ENCODE measurements around the gene JMJD7.

Gene JMJD7

DNA sequence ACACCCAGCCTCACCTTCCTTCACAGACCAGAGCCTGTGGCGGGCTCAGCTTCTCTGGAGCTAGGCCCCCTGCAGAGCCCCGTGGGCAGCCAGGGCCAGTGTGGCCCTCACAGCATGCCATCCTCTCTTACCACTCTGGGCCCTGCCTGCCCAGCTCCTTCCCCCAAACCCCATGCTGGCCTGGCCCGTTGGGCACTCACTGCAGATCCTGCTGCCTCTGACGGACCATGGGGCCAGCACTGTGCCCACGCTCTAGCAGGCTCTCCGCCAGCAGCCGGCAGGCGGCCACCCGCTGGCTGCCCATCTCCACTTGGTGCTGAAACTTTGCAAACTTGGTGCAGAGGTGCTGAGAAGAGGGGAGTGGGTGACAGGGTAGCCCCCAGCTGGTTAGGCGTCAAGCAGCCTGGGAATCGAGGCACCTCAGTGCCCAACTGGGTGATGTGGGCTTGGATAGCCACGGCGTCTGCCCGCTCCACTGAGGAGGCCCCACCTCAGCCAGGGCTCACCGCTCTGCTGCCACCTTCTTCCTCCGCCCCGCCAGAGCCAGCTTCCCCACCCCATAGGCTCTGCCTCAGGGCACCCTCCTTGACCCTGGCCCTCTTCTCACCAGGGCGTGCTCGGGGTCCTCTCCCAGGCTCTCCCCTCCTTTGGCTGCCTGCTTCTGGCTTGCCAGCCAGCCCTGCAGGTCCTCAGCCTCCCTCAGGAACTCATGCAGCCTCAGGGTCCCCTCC lies 43.4 kb downstream of the JMJD7 start:
- TF ChIP-seq, protein P1, sequence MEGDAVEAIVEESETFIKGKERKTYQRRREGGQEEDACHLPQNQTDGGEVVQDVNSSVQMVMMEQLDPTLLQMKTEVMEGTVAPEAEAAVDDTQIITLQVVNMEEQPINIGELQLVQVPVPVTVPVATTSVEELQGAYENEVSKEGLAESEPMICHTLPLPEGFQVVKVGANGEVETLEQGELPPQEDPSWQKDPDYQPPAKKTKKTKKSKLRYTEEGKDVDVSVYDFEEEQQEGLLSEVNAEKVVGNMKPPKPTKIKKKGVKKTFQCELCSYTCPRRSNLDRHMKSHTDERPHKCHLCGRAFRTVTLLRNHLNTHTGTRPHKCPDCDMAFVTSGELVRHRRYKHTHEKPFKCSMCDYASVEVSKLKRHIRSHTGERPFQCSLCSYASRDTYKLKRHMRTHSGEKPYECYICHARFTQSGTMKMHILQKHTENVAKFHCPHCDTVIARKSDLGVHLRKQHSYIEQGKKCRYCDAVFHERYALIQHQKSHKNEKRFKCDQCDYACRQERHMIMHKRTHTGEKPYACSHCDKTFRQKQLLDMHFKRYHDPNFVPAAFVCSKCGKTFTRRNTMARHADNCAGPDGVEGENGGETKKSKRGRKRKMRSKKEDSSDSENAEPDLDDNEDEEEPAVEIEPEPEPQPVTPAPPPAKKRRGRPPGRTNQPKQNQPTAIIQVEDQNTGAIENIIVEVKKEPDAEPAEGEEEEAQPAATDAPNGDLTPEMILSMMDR (IDR thresholded peaks at IDR 0.05; ENCODE audit: control insufficient read depth, insufficient read depth, low read depth, low read length, missing control alignments), result no peak
- no peak for DNase-seq (ENCODE audit: low read depth)
- no peak overlapping the region for H3K4me3 ChIP-seq (ENCODE audit: control insufficient read depth, low read depth, low read length)

DNA sequence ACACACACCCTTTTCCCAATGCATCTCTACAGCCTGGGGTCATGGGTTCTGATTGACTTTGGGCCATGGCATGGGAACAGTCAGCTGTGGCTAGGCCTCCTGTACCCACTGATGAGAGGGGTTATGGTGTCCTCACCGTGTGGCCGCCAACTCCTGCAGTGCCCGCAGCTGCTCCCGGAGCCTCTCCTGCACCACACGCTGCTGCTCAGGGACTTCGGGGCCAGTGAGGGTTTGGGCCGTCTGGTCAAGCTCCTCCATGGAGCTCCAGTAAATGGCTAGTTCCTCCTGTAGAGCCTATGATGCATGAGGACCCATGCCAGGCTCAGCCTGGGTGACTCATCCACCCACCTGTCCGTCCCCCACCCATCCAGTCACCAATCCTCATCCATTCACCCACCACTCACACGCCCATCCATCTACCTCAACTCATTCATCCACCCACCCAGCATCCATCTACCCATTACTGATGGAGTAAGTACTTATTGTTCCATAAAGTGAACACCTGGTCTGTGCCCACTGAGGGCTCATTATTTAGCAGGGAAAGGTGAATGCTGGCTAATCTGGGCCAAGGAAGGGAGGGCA lies 44.4 kb downstream of the JMJD7 start:
- no peak overlapping the region for H3K4me3 ChIP-seq (ENCODE audit: control insufficient read depth, low read depth, low read length)
- DNase-seq (ENCODE audit: low read depth), result no peak
- TF ChIP-seq, protein P1 (IDR thresholded peaks at IDR 0.05; ENCODE audit: control insufficient read depth, insufficient read depth, low read depth, low read length, missing control alignments), result no peak

DNA sequence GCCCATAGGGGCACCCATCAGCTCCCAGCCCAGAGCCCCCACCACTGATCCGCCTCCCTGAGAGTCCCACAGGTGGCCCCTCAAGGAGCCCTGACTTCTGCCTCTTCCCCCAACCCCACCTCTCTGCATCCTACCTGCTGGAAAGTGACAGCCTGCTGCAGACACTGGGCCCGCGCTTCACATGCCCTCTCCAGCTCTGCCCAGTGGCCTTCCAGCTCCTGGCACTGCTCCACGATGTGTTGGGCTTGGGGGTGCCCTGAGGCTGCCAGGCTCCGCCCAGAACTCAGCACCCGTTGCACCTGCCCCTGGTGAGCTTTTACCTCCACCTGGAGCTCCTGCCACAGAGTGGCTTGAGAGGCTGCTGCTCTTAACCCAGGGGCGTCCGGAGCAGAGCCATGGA lies 45.8 kb downstream of the JMJD7 start:
- no peak for DNase-seq (ENCODE audit: low read depth)
- TF ChIP-seq, protein P1 (IDR thresholded peaks at IDR 0.05; ENCODE audit: control insufficient read depth, insufficient read depth, low read depth, low read length, missing control alignments), result no peak
- H3K4me3 ChIP-seq (ENCODE audit: control insufficient read depth, low read depth, low read length), result no peak overlapping the region

DNA sequence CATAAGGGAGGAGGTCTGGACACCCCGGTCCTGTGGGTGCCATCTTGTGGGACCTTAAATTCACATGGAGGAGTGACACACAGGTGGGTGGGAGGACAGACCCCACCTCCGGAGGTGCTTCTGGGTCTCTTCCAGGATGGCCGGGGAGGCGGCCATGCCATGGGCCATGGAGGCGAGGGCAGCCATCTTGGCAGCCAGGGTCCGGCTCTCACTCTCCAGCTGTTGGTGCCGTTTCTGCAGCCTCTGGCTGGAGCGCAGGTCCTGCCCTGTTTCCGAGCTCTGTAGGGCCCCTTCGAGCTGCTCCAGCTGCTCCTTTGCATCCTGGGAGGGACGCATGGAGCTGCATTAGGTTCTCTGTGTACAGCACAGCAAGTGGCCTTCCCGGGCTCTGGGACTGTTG lies 46.8 kb downstream of the JMJD7 start:
- TF ChIP-seq, protein P1 (IDR thresholded peaks at IDR 0.05; ENCODE audit: control insufficient read depth, insufficient read depth, low read depth, low read length, missing control alignments), result no peak
- H3K4me3 ChIP-seq (ENCODE audit: control insufficient read depth, low read depth, low read length), result no peak overlapping the region

DNA sequence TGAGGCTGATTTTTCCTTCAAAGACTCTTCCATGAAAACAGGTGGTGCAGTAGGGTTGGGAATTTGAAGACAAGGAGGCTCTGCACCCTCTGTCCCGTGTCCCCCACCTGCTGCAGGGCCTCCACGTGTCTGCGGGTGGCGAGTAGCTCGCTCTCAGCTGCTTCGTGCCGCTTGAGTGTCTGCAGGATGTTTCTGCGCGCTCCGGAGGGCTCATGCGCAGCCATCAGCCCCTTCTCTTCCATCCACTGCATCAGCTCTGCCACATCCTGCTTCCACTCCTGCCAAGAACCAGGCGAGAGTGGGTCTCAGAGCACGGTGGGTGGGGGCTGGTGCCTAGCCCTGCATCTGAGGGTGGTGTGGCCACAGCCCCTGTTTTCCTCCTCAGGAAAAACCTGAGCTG lies 48.1 kb downstream of the JMJD7 start:
- DNase-seq (ENCODE audit: low read depth), result no peak
- TF ChIP-seq, protein P1 (IDR thresholded peaks at IDR 0.05; ENCODE audit: control insufficient read depth, insufficient read depth, low read depth, low read length, missing control alignments), result no peak
- H3K4me3 ChIP-seq (ENCODE audit: control insufficient read depth, low read depth, low read length), result no peak overlapping the region

More for the DNA sequence above, 46.8 kb downstream of the JMJD7 start:
- no peak for DNase-seq (ENCODE audit: low read depth)

DNA sequence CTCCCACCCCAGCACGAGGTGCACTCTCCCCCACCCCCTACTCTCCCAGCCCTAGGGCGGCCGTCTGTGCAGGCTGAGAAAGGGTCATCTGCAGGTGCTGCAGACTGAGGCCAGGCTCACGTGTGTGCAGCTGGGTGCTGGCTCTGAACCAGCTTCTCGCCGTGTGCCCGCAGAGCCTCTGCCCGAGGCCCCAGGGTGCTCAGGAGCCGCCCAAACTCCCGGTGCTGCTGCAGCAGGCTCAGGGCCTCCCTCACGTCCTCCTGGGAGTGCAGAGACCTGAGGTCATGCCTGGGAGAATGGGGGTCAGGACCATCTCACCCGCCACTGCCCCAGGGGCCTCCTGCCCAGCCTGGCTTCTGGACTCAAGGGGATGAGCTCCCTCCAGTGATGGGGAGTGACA lies 48.8 kb downstream of the JMJD7 start:
- DNase-seq (ENCODE audit: low read depth), result no peak
- H3K4me3 ChIP-seq (ENCODE audit: control insufficient read depth, low read depth, low read length), result no peak overlapping the region
- TF ChIP-seq, protein P1 (IDR thresholded peaks at IDR 0.05; ENCODE audit: control insufficient read depth, insufficient read depth, low read depth, low read length, missing control alignments), result no peak

All from AG09309 (cell line).